Liver (tissue), 3 donors: ENCODE measurements around the gene LARGE1.

Experiments used
- FOXA1 ChIP-seq: IDR thresholded peaks from 2 replicates; pipeline ENCODE4 v1.6.1; 2016; ENCODE audit warnings: antibody characterized with exemption
- FOXA2 ChIP-seq: IDR thresholded peaks from 2 replicates; pipeline ENCODE4 v1.6.1; 2016; ENCODE audit warnings: antibody characterized with exemption
- JUND ChIP-seq, 2 donors: IDR thresholded peaks; 2 replicates each; pipeline ENCODE4 v1.6.1; 2016; ENCODE audit warnings: antibody characterized with exemption in 2 of 2
- RAD21 ChIP-seq, 2 donors: IDR thresholded peaks; 2 replicates each; pipeline ENCODE4 v1.6.1; 2016; ENCODE audit warnings: antibody characterized with exemption in 2 of 2, mild to moderate bottlenecking in 2 of 2
- TF ChIP-seq, protein P1 (sequence below): fragments of 150-350 bp; IDR thresholded peaks from 2 replicates; pipeline ENCODE4 v1.5.1; 2017; ENCODE audit warnings: improper control_type of control experiment, low read depth, low read length; ENCODE audit not compliant: missing input control
- TF ChIP-seq, protein P2 (sequence below): IDR thresholded peaks from 2 replicates; pipeline ENCODE4 v1.6.1; 2016; ENCODE audit warnings: antibody characterized with exemption
- TF ChIP-seq, protein P3 (sequence below): IDR thresholded peaks from 2 replicates; pipeline ENCODE4 v1.6.1; 2016; ENCODE audit warnings: antibody characterized with exemption, mild to moderate bottlenecking
- donor health status: healthy.
- donor health status: healthy.

DNA sequence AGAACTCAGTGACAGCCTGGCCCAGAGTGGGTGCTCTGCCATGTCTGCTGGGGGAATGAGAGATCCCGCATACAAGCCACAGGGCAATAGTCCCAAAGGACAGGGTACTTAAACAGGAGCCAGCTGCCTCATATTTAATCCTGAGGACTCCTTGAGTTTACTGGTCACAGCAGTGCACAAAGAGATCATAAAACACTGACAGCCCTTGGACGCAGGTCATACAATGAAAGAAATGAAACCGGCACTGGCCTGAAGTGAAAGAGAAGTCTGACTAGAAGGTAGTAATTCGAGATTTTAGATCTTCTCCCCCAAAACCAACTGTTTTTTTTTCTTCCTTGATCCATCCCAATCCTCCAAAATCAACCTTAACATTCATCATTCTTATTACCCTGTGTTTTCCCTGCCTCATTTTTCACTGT, 562.3 kb downstream of the LARGE1 start:
- TF ChIP-seq, protein P1, sequence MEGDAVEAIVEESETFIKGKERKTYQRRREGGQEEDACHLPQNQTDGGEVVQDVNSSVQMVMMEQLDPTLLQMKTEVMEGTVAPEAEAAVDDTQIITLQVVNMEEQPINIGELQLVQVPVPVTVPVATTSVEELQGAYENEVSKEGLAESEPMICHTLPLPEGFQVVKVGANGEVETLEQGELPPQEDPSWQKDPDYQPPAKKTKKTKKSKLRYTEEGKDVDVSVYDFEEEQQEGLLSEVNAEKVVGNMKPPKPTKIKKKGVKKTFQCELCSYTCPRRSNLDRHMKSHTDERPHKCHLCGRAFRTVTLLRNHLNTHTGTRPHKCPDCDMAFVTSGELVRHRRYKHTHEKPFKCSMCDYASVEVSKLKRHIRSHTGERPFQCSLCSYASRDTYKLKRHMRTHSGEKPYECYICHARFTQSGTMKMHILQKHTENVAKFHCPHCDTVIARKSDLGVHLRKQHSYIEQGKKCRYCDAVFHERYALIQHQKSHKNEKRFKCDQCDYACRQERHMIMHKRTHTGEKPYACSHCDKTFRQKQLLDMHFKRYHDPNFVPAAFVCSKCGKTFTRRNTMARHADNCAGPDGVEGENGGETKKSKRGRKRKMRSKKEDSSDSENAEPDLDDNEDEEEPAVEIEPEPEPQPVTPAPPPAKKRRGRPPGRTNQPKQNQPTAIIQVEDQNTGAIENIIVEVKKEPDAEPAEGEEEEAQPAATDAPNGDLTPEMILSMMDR = no peak
- TF ChIP-seq, protein P2, sequence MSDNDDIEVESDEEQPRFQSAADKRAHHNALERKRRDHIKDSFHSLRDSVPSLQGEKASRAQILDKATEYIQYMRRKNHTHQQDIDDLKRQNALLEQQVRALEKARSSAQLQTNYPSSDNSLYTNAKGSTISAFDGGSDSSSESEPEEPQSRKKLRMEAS = no peak
- TF ChIP-seq FOXA2 = no peak
- TF ChIP-seq, protein P3, sequence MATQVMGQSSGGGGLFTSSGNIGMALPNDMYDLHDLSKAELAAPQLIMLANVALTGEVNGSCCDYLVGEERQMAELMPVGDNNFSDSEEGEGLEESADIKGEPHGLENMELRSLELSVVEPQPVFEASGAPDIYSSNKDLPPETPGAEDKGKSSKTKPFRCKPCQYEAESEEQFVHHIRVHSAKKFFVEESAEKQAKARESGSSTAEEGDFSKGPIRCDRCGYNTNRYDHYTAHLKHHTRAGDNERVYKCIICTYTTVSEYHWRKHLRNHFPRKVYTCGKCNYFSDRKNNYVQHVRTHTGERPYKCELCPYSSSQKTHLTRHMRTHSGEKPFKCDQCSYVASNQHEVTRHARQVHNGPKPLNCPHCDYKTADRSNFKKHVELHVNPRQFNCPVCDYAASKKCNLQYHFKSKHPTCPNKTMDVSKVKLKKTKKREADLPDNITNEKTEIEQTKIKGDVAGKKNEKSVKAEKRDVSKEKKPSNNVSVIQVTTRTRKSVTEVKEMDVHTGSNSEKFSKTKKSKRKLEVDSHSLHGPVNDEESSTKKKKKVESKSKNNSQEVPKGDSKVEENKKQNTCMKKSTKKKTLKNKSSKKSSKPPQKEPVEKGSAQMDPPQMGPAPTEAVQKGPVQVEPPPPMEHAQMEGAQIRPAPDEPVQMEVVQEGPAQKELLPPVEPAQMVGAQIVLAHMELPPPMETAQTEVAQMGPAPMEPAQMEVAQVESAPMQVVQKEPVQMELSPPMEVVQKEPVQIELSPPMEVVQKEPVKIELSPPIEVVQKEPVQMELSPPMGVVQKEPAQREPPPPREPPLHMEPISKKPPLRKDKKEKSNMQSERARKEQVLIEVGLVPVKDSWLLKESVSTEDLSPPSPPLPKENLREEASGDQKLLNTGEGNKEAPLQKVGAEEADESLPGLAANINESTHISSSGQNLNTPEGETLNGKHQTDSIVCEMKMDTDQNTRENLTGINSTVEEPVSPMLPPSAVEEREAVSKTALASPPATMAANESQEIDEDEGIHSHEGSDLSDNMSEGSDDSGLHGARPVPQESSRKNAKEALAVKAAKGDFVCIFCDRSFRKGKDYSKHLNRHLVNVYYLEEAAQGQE = no peak
- TF ChIP-seq FOXA1 = no peak
- no peak for TF ChIP-seq RAD21 (IDR thresholded peaks at IDR 0.05)
- no peak for TF ChIP-seq JUND (IDR thresholded peaks at IDR 0.05)
